Neural progenitor cell (in vitro differentiated cells): ENCODE results near the gene USH1G. TPM values are rescaled to one million over a fixed set of nuclear protein-coding genes. Genes with fewer than 3 reads are reported as not detected.
A peak's percentile ranks its signal among the peaks of the same experiment; 100 is the strongest.

Experiments
- DNase-seq: peaks from one replicate; pipeline ENCODE4 v3.0.0-alpha.2; 2016; ENCODE audit warnings: low spot score
- H2AFZ ChIP-seq: fragments of 200-600 bp; sonication (generic); replicated peaks from 2 replicates; pipeline ENCODE4 v1.6.1; 2016; ENCODE audit warnings: antibody characterized with exemption
- H3F3A ChIP-seq: fragments of 200-600 bp; sonication (generic); 2 replicates; pipeline ENCODE4 v1.6.1; 2016; ENCODE audit warnings: antibody characterized with exemption, low read depth
- H3K27ac ChIP-seq: fragments of 200-600 bp; sonication (generic); 2 replicates; pipeline ENCODE4 v1.5.1; 2016; ENCODE audit warnings: mild to moderate bottlenecking
- H3K27me3 ChIP-seq: fragments of 200-600 bp; sonication (generic); 2 replicates; pipeline ENCODE4 v1.6.1; 2016; ENCODE audit warnings: mild to moderate bottlenecking, moderate library complexity
- H3K36me3 ChIP-seq: fragments of 200-600 bp; sonication (generic); 2 replicates; pipeline ENCODE4 v1.5.1; 2016
- H3K4me1 ChIP-seq: fragments of 200-600 bp; sonication (generic); 2 replicates; pipeline ENCODE4 v1.6.1; 2016; ENCODE audit warnings: mixed run types
- H3K4me2 ChIP-seq: fragments of 200-600 bp; sonication (generic); 2 replicates; pipeline ENCODE4 v1.6.1; 2016
- H3K4me3 ChIP-seq: fragments of 200-600 bp; sonication (generic); 2 replicates; pipeline ENCODE4 v1.5.1; 2016
- H3K79me2 ChIP-seq: fragments of 200-600 bp; sonication (generic); 2 replicates; pipeline ENCODE4 v1.6.1; 2016; ENCODE audit warnings: low read depth
- H3K9ac ChIP-seq: fragments of 200-600 bp; sonication (generic); 2 replicates; pipeline ENCODE4 v1.6.1; 2016
- H3K9me3 ChIP-seq: fragments of 200-600 bp; sonication (generic); 2 replicates; pipeline ENCODE4 v1.5.1; 2016; ENCODE audit warnings: low read depth
- H4K20me1 ChIP-seq: fragments of 200-600 bp; sonication (generic); 2 replicates; pipeline ENCODE4 v1.6.1; 2016; ENCODE audit warnings: low read depth
- H3K27ac Mint-ChIP-seq: 3 replicates; pipeline ENCODE4 v1.8.0; 2021; ENCODE audit warnings: mixed read lengths
- H3K27me3 Mint-ChIP-seq: 2 replicates; pipeline ENCODE4 v1.8.0; 2022; ENCODE audit warnings: low read depth, mild to moderate bottlenecking, inconsistent platforms, moderate library complexity, mixed read lengths; ENCODE audit not compliant: insufficient read depth
- H3K36me3 Mint-ChIP-seq: 3 replicates; pipeline ENCODE4 v1.8.0; 2021; ENCODE audit warnings: mixed read lengths
- H3K4me1 Mint-ChIP-seq: 3 replicates; pipeline ENCODE4 v1.8.0; 2021; ENCODE audit warnings: mixed read lengths
- H3K4me3 Mint-ChIP-seq: 3 replicates; pipeline ENCODE4 v1.8.0; 2021; ENCODE audit warnings: mild to moderate bottlenecking, moderate library complexity, mixed read lengths
- H3K9me3 Mint-ChIP-seq: 3 replicates; pipeline ENCODE4 v1.8.0; 2020; ENCODE audit warnings: mixed read lengths
- EZH2 ChIP-seq: fragments of 200-600 bp; sonication (generic); IDR thresholded peaks from 2 replicates; pipeline ENCODE4 v1.6.1; 2017; ENCODE audit warnings: antibody characterized with exemption, mild to moderate bottlenecking, moderate library complexity
- EZH2phosphoT487 ChIP-seq: fragments of 200-600 bp; sonication (generic); IDR thresholded peaks from 2 replicates; pipeline ENCODE4 v1.6.1; 2017; ENCODE audit warnings: antibody characterized with exemption
- total RNA-seq: library from RNA; depleted of rRNA; stranded (reverse); fragments of >200 nt; gene quantifications from 2 replicates; pipeline ENCODE4 v1.2.3, GENCODE V29; 2015; ENCODE audit warnings: low replicate concordance
- TF ChIP-seq, protein P1 (sequence below): fragments of 200-600 bp; sonication (generic); IDR thresholded peaks from 2 replicates; pipeline ENCODE4 v1.5.1; 2017; ENCODE audit warnings: antibody characterized with exemption, mild to moderate bottlenecking

USH1G gene
- total RNA-seq, 1 donor from 2014 or later, result not detected

DNA sequence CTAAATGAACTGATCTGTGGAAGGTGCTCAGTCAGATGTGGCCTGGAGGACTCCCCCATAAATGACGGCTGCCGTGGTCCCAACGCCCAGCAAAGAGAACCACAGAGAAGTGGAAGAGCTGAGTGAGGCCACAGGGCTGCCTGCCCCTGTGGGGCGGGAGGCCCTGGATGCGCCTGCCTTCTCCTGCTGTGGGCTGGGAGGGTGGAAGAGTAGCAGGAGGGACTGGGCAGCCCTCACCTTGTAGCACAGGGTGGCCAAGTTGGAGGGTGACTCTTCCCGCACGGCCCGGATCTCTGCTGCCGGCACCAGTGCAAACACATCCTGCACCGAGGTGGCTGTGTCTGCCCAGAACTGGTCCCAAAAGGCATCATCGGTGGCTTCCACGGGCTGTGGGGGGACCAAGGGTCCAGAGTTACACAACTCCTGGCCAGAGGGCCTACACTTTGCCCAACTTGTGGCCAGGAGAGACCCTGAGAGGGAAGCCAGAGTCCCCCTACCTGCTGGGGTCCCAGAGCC lies 41.2 kb upstream of the USH1G start:
- H3K9me3 ChIP-seq, result no peaks in the 10 kb centered on the region
- Mint-ChIP-seq H3K4me1 (peaks cover 6% of the 10 kb centered on the region), H3K27ac (no peak overlapping the region), H3K36me3 (no peaks in the 10 kb centered on the region), H3K9me3 (no peaks in the 10 kb centered on the region), H3K4me3 (no peak overlapping the region), H3K27me3 (peaks cover 20% of the 10 kb centered on the region)
- H3K4me2 ChIP-seq, result no peak overlapping the region
- DNase-seq, result no peak
- H3K79me2 ChIP-seq, result no peaks in the 10 kb centered on the region
- H3F3A ChIP-seq, result no peaks in the 10 kb centered on the region
- no peak overlapping the region for H3K9ac ChIP-seq
- no peak overlapping the region for H3K4me3 ChIP-seq
- H3K36me3 ChIP-seq, result no peaks in the 10 kb centered on the region
- H3K4me1 ChIP-seq, result no peaks in the 10 kb centered on the region
- H3K27ac ChIP-seq, result no peak overlapping the region
- peaks cover 16% of the 10 kb centered on the region for H3K27me3 ChIP-seq
- no peak overlapping the region for H2AFZ ChIP-seq
- TF ChIP-seq, protein P1, sequence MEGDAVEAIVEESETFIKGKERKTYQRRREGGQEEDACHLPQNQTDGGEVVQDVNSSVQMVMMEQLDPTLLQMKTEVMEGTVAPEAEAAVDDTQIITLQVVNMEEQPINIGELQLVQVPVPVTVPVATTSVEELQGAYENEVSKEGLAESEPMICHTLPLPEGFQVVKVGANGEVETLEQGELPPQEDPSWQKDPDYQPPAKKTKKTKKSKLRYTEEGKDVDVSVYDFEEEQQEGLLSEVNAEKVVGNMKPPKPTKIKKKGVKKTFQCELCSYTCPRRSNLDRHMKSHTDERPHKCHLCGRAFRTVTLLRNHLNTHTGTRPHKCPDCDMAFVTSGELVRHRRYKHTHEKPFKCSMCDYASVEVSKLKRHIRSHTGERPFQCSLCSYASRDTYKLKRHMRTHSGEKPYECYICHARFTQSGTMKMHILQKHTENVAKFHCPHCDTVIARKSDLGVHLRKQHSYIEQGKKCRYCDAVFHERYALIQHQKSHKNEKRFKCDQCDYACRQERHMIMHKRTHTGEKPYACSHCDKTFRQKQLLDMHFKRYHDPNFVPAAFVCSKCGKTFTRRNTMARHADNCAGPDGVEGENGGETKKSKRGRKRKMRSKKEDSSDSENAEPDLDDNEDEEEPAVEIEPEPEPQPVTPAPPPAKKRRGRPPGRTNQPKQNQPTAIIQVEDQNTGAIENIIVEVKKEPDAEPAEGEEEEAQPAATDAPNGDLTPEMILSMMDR, result no peak
- no peak for TF ChIP-seq EZH2
- TF ChIP-seq EZH2phosphoT487, result no peak
- H4K20me1 ChIP-seq, result no peaks in the 10 kb centered on the region

DNA sequence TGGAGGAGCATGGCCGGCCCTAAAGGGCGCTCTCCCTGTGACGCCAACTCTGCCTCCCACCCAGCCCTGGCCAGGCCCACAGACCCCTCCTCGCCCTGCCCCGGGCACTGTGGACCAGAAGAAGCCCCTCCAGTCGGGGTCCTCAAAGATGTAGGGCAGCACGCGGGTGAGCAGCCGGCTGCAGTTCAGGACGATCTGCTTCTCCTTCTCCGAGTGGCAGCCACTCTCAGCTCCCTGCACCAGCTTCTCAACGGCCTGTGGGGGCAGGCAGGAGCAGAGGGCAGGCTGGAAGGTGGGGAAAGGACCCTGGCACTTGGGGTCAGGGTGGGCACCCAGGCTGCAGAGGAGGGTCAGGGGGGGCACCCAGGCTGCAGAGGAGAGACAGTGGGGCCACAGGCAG lies 40.6 kb upstream of the USH1G start:
- H3K36me3 Mint-ChIP-seq, result no peaks in the 10 kb centered on the region
- no peaks in the 10 kb centered on the region for H3K9me3 ChIP-seq
- no peak overlapping the region for H3K4me3 ChIP-seq
- no peaks in the 10 kb centered on the region for H3K79me2 ChIP-seq
- H4K20me1 ChIP-seq, result no peaks in the 10 kb centered on the region
- no peak overlapping the region for H3K4me2 ChIP-seq
- TF ChIP-seq, protein P1, result peak; percentile 34
- no peak for TF ChIP-seq EZH2phosphoT487
- no peaks in the 10 kb centered on the region for H3K36me3 ChIP-seq
- peaks cover 6% of the 10 kb centered on the region for H3K4me1 Mint-ChIP-seq
- H3K27me3 ChIP-seq, result peaks cover 23% of the 10 kb centered on the region
- H3K4me1 ChIP-seq, result no peaks in the 10 kb centered on the region
- H3K27ac Mint-ChIP-seq, result no peak overlapping the region
- peak; percentile 35 for DNase-seq
- H3K27ac ChIP-seq, result no peak overlapping the region
- H3K9me3 Mint-ChIP-seq, result no peaks in the 10 kb centered on the region
- no peak overlapping the region for H2AFZ ChIP-seq
- no peak overlapping the region for H3K4me3 Mint-ChIP-seq
- peaks cover 23% of the 10 kb centered on the region for H3K27me3 Mint-ChIP-seq
- H3F3A ChIP-seq, result no peaks in the 10 kb centered on the region
- no peak overlapping the region for H3K9ac ChIP-seq

DNA sequence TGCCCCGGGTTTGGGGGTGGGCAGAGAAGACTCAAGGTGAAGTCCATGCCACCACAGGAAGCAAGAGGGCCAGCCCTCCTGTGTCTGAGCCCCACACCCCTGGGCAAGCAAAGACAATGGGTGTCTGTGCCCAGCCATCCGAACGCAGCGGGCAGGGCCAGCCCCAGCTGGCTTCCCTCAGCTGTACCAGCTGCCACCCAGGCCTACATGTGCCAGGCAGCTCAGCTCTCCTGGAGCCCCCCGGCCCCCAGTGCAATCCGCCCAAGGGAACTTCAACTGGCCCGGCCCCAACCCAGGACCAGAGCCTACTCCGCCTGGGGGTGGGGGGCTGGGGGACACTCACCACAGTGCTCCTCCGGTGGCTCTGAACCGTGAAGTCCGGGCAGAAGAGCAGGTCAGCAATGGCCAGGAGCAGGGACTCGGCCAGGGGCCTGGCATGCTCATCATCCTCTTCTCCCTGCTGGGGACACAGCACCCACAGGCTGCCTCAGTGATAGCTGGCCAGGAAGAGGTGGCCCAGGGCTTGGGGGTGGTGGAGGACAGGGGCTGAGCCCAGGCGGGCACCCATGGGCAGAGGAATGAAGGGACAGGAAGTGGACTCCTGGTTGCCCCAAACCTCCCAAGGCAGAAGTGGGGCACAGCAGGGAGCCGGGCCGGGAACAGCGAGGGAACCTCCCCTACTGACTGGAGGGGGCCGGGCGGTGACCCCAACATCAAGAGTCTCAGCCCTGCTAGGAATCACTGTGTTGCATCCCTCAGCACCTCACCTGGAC lies 39.8 kb upstream of the USH1G start:
- H3K36me3 Mint-ChIP-seq, result no peaks in the 10 kb centered on the region
- H3K9ac ChIP-seq, result no peak overlapping the region
- no peak overlapping the region for H3K27ac Mint-ChIP-seq
- no peaks in the 10 kb centered on the region for H3K4me1 ChIP-seq
- no peaks in the 10 kb centered on the region for H3K9me3 Mint-ChIP-seq
- H3K36me3 ChIP-seq, result no peaks in the 10 kb centered on the region
- H3K4me3 ChIP-seq, result no peak overlapping the region
- peaks cover 6% of the 10 kb centered on the region for H3K4me1 Mint-ChIP-seq
- H3K9me3 ChIP-seq, result no peaks in the 10 kb centered on the region
- H3K27me3 ChIP-seq, result peaks cover 31% of the 10 kb centered on the region
- DNase-seq, result no peak
- TF ChIP-seq EZH2phosphoT487 (no peak), EZH2 (no peak)
- TF ChIP-seq, protein P1, result no peak
- no peaks in the 10 kb centered on the region for H4K20me1 ChIP-seq
- no peak overlapping the region for H3K4me3 Mint-ChIP-seq
- H3K27me3 Mint-ChIP-seq, result peaks cover 23% of the 10 kb centered on the region
- no peaks in the 10 kb centered on the region for H3K79me2 ChIP-seq
- H3K27ac ChIP-seq, result no peak overlapping the region
- no peaks in the 10 kb centered on the region for H3F3A ChIP-seq
- H2AFZ ChIP-seq, result no peak overlapping the region
- no peak overlapping the region for H3K4me2 ChIP-seq
